HG03097 (cell line): ENCODE measurements around the gene OR10H5.
"Not testable (repeated sequence)": the region's sequence is repeated elsewhere in the genome, so short reads cannot be mapped to it uniquely, and the experiment has no call there.

Experiments
- ATAC-seq: cut with Tn5 transposase; IDR thresholded peaks from one replicate; pipeline ENCODE4 v1.9.1; 2021; ENCODE audit not compliant: unreplicated experiment, low FRiP score

Gene OR10H5

GRCh38 chr19:15810335-15810734 is 22.9 kb downstream of the OR10H5 start:
- no peak for ATAC-seq

GRCh38 chr19:15811476-15811875 is 24.0 kb downstream of the OR10H5 start:
- no peak for ATAC-seq

GRCh38 chr19:15812060-15812722 is 24.7 kb downstream of the OR10H5 start:
- ATAC-seq = no peak

GRCh38 chr19:15813916-15814315 is 26.5 kb downstream of the OR10H5 start:
- no peak for ATAC-seq

GRCh38 chr19:15815306-15815705 is 27.8 kb downstream of the OR10H5 start, which contains the start of gene OR10H1:
Gene OR10H1, minus strand, starts transcription at chr19:15815664. Its CDS starts 7,627 bp downstream, at chr19:15808037.
- no peak for ATAC-seq

GRCh38 chr19:15820646-15821045 is 33.2 kb downstream of the OR10H5 start:
- no peak for ATAC-seq

- ATAC-seq = no peak
These were observed 38.3 kb downstream of the OR10H5 start for GRCh38 chr19:15825753-15826152.

- no peak for ATAC-seq
These were observed 40.7 kb downstream of the OR10H5 start for GRCh38 chr19:15828121-15828610.

- ATAC-seq = not testable (repeated sequence)
These were observed 41.3 kb downstream of the OR10H5 start for GRCh38 chr19:15828611-15829305.

GRCh38 chr19:15829306-15829698 is 41.8 kb downstream of the OR10H5 start:
- ATAC-seq = no peak

- no peak for ATAC-seq
These were observed 42.3 kb downstream of the OR10H5 start for GRCh38 chr19:15829786-15830185.

- ATAC-seq = no peak
These were observed 44.2 kb downstream of the OR10H5 start for GRCh38 chr19:15831626-15832025.

GRCh38 chr19:15834232-15834631 is 46.8 kb downstream of the OR10H5 start:
- ATAC-seq = not testable (repeated sequence)

- ATAC-seq = not testable (repeated sequence)
These were observed 48.3 kb downstream of the OR10H5 start for GRCh38 chr19:15835565-15836329.

GRCh38 chr19:15836330-15837220 is 49.1 kb downstream of the OR10H5 start:
- ATAC-seq = peak; percentile 95

- no peak for ATAC-seq
These were observed 49.8 kb downstream of the OR10H5 start for GRCh38 chr19:15837221-15837731.

- ATAC-seq = no peak
These were observed 50.9 kb downstream of the OR10H5 start for GRCh38 chr19:15838351-15838750.

- not testable (repeated sequence) for ATAC-seq
These were observed 52.4 kb downstream of the OR10H5 start for GRCh38 chr19:15839888-15840287.

- no peak for ATAC-seq
These were observed 53.4 kb downstream of the OR10H5 start for GRCh38 chr19:15840833-15841232.
